Lung (tissue), 5 donors: ENCODE measurements around the gene ARHGEF40. TPM values are rescaled to one million over a fixed set of nuclear protein-coding genes. Genes with fewer than 3 reads are reported as not detected.

ENCODE experiments used
- polyA plus RNA-seq, 2 donors: library from polyadenylated mRNA; stranded (reverse); fragments of 200-250 nt; gene quantifications; one replicate each; pipeline ENCODE4 v1.2.1, GENCODE V29; 2013
- small RNA-seq: library from RNA; depleted of rRNA; stranded (forward); fragments of <200 nt; gene quantifications from one replicate; pipeline ENCODE3, GENCODE V24; 2014; ENCODE audit warnings: low replicate concordance
- total RNA-seq, 2 donors: library from RNA; depleted of rRNA in 1 of 2; stranded (reverse); fragments of >200 nt in 1 of 2; gene quantifications; one replicate each; pipeline ENCODE4 v1.2.1, GENCODE V29; 2014 to 2021
- donor health status: Bipolar disorder and iron deficiency.
- donor health status: healthy.
- donor health status: DM: yes; HTN: yes; CAD: no.

Gene ARHGEF40
- total and polyA plus RNA-seq, 4 donors, result 13.1 to 48.6 (median 27.3) TPM

Small RNA genes within 50 kb of the gene (small RNA-seq; reads per million reads assigned to genes)
- gene RNU6-252P, result not detected

Other genes with a start within 250 kb of the ARHGEF40 start
- gene RNASE3, start 178.9 kb upstream of the ARHGEF40 start, total RNA-seq, result under 1 TPM in 1 of 2 donors, not detected in 1; 0.31 TPM
- gene RNASE3, start 178.9 kb upstream of the ARHGEF40 start, polyA plus RNA-seq, result 1 to 10 TPM in 1 of 2 donors, under 1 TPM in 1; 0.79 to 2.5 TPM
- 1 to 10 TPM; 2.4 to 7.8 TPM for gene RNASE2, start 114.8 kb upstream of the ARHGEF40 start, total RNA-seq
- 10 to 100 TPM in 1 of 2 donors, 1 to 10 TPM in 1; 8.7 to 65.0 TPM for gene RNASE2, start 114.8 kb upstream of the ARHGEF40 start, polyA plus RNA-seq
- 10 to 100 TPM; 53.8 to 59.6 TPM for gene METTL17, start 80.3 kb upstream of the ARHGEF40 start, total RNA-seq
- 10 to 100 TPM; 51.2 to 67.1 TPM for gene METTL17, start 80.3 kb upstream of the ARHGEF40 start, polyA plus RNA-seq
- gene SLC39A2, start 71.0 kb upstream of the ARHGEF40 start, total RNA-seq, result not detected
- under 1 TPM; 0.02 to 0.08 TPM for gene SLC39A2, start 71.0 kb upstream of the ARHGEF40 start, polyA plus RNA-seq
- 100 to 1,000 TPM in 1 of 2 donors, 10 to 100 TPM in 1; 50.6 to 112 TPM for gene NDRG2, start 45.2 kb upstream of the ARHGEF40 start, total RNA-seq
- gene NDRG2, start 45.2 kb upstream of the ARHGEF40 start, polyA plus RNA-seq, result 10 to 100 TPM; 46.1 to 66.7 TPM
- gene TPPP2, start 40.1 kb upstream of the ARHGEF40 start, total RNA-seq, result under 1 TPM in 1 of 2 donors, not detected in 1; 0.65 TPM
- gene TPPP2, start 40.1 kb upstream of the ARHGEF40 start, polyA plus RNA-seq, result not detected
- gene RNASE13, start 35.5 kb upstream of the ARHGEF40 start, total RNA-seq, result not detected
- gene RNASE13, start 35.5 kb upstream of the ARHGEF40 start, polyA plus RNA-seq, result not detected
- not detected for gene RNASE7, start 27.9 kb upstream of the ARHGEF40 start, total RNA-seq
- under 1 TPM; 0.13 to 0.18 TPM for gene RNASE7, start 27.9 kb upstream of the ARHGEF40 start, polyA plus RNA-seq
- gene RNASE8, start 12.5 kb upstream of the ARHGEF40 start, total RNA-seq, result not detected
- gene RNASE8, start 12.5 kb upstream of the ARHGEF40 start, polyA plus RNA-seq, result not detected
- gene ZNF219, start 28.4 kb downstream of the ARHGEF40 start, total RNA-seq, result 10 to 100 TPM in 1 of 2 donors, 1 to 10 TPM in 1; 8.0 to 48.5 TPM
- 10 to 100 TPM; 21.6 to 38.3 TPM for gene ZNF219, start 28.4 kb downstream of the ARHGEF40 start, polyA plus RNA-seq
- gene TMEM253, start 30.8 kb downstream of the ARHGEF40 start, total RNA-seq, result under 1 TPM; 0.20 to 0.52 TPM
- gene TMEM253, start 30.8 kb downstream of the ARHGEF40 start, polyA plus RNA-seq, result under 1 TPM; 0.24 to 0.43 TPM
- not detected for gene OR5AU1, start 85.8 kb downstream of the ARHGEF40 start, total RNA-seq
- not detected for gene OR5AU1, start 85.8 kb downstream of the ARHGEF40 start, polyA plus RNA-seq
- gene HNRNPC, start 199.1 kb downstream of the ARHGEF40 start, total RNA-seq, result 100 to 1,000 TPM; 302 to 508 TPM
- gene HNRNPC, start 199.1 kb downstream of the ARHGEF40 start, polyA plus RNA-seq, result 100 to 1,000 TPM; 576 to 589 TPM
- gene RPGRIP1, start 209.8 kb downstream of the ARHGEF40 start, total RNA-seq, result under 1 TPM; 0.43 to 0.65 TPM
- under 1 TPM; 0.33 to 0.58 TPM for gene RPGRIP1, start 209.8 kb downstream of the ARHGEF40 start, polyA plus RNA-seq